B cell (primary cell): ENCODE data around the gene KLF3. TPM values are rescaled to one million over a fixed set of nuclear protein-coding genes. Genes with fewer than 3 reads are reported as not detected.

Source experiments
- ATAC-seq: fragments of 200-7000 bp; cut with Tn5 transposase; one replicate; pipeline ENCODE4 v1.10.0; 2021; ENCODE audit warnings: low read depth, mild to moderate bottlenecking, moderate number of reproducible peaks, moderate library complexity
- CTCF ChIA-PET: fragments of 350-600 bp; sonication (Branson Sonifier 250); formaldehyde crosslinking; loops from one replicate; lab custom pipeline; 2021; ENCODE audit warnings: antibody characterized with exemption, inconsistent platforms; lab: Charles Lee
- POLR2A ChIA-PET: fragments of 350-600 bp; sonication (Branson Sonifier 250); formaldehyde crosslinking; loops from one replicate; lab custom pipeline; 2021; ENCODE audit warnings: antibody characterized with exemption; lab: Charles Lee
- DNase-seq: peaks from one replicate; pipeline ENCODE4 v3.0.0; 2013
- H2AFZ ChIP-seq: 2 replicates; pipeline ENCODE4 v1.6.1; 2012; ENCODE audit warnings: mild to moderate bottlenecking, low read depth, low read length; ENCODE audit not compliant: insufficient read depth, poor library complexity, severe bottlenecking
- H3K27ac ChIP-seq, 2 donors: 1 replicate in 1 of 2; 2 replicates in 1 of 2; pipeline ENCODE4 v1.5.1; 2012 to 2013; ENCODE audit warnings: low read length in 2 of 2, mild to moderate bottlenecking in 2 of 2, moderate library complexity in 1 of 2
- H3K27me3 ChIP-seq, 4 experiments: fragments of 200-600 bp in 1 of 4; sonication (generic) in 1 of 4; replicated peaks in 1 of 4; 1 replicate in 2 of 4; 2 replicates in 2 of 4; pipeline versions ENCODE4 v1.6.1 to v1.7.0; 2013 to 2016; ENCODE audit warnings: low read length in 3 of 4, mild to moderate bottlenecking in 2 of 4, mixed read lengths in 1 of 4, moderate library complexity in 1 of 4; ENCODE audit not compliant: insufficient read depth in 4 of 4, control insufficient read depth in 3 of 4; ENCODE audit errors: control extremely low read depth in 1 of 4
- H3K36me3 ChIP-seq, 2 experiments: replicated peaks in 1 of 2; 1 replicate in 1 of 2; 2 replicates in 1 of 2; pipeline versions ENCODE4 v1.6.1 to v1.7.1; 2013; ENCODE audit warnings: low read length in 1 of 2; ENCODE audit not compliant: insufficient read depth in 2 of 2, control insufficient read depth in 1 of 2; ENCODE audit errors: control extremely low read depth in 1 of 2, extremely low read depth in 1 of 2
- H3K4me1 ChIP-seq, 2 donors: fragments of 200-600 bp in 1 of 2; sonication (generic) in 1 of 2; 1 replicate in 1 of 2; 2 replicates in 1 of 2; pipeline versions ENCODE4 v1.5.1 to v1.6.1; 2013 to 2017; ENCODE audit warnings: low read length in 2 of 2; ENCODE audit not compliant: control insufficient read depth in 2 of 2, insufficient read depth in 2 of 2
- H3K4me2 ChIP-seq: replicated peaks from 2 replicates; pipeline ENCODE3; 2012; ENCODE audit warnings: mild to moderate bottlenecking, low read depth, low read length; ENCODE audit not compliant: poor library complexity, severe bottlenecking
- H3K4me3 ChIP-seq, 5 experiments: fragments of 200-600 bp in 1 of 5; sonication (generic) in 1 of 5; 1 replicate in 3 of 5; 2 replicates in 2 of 5; pipeline versions ENCODE4 v1.5.1 to v1.7.0; 2011 to 2016; ENCODE audit warnings: low read length in 4 of 5, mild to moderate bottlenecking in 4 of 5, low read depth in 2 of 5, control low read depth in 1 of 5, moderate library complexity in 1 of 5; ENCODE audit not compliant: insufficient read depth in 1 of 5; ENCODE audit errors: control extremely low read depth in 1 of 5, extremely low read depth in 1 of 5
- H3K79me2 ChIP-seq: fragments of 200-600 bp; sonication (generic); one replicate; pipeline ENCODE4 v1.6.0; 2016; ENCODE audit warnings: low read length; ENCODE audit not compliant: control insufficient read depth, insufficient read depth
- H3K9ac ChIP-seq: fragments of 200-600 bp; sonication (generic); 2 replicates; pipeline ENCODE4 v1.6.1; 2017; ENCODE audit warnings: mild to moderate bottlenecking, low read length, moderate library complexity
- H3K9me3 ChIP-seq, 3 donors: one replicate each; pipeline versions ENCODE4 v1.6.1 to v1.7.1; 2013; ENCODE audit warnings: low read length in 2 of 3; ENCODE audit not compliant: control insufficient read depth in 2 of 3, insufficient read depth in 1 of 3; ENCODE audit errors: control extremely low read depth in 1 of 3
- H4K20me1 ChIP-seq: 2 replicates; pipeline ENCODE4 v1.6.0; 2012; ENCODE audit warnings: mild to moderate bottlenecking, low read length; ENCODE audit not compliant: insufficient read depth, control insufficient read depth, poor library complexity, severe bottlenecking
- H3K27ac Mint-ChIP-seq: one replicate; pipeline ENCODE4 v1.8.0; 2021; ENCODE audit warnings: mixed read lengths
- H3K27me3 Mint-ChIP-seq: one replicate; pipeline ENCODE4 v1.8.0; 2021; ENCODE audit warnings: mixed read lengths
- H3K4me1 Mint-ChIP-seq: one replicate; pipeline ENCODE4 v1.8.0; 2021; ENCODE audit warnings: mixed read lengths
- H3K4me3 Mint-ChIP-seq: one replicate; pipeline ENCODE4 v1.8.0; 2021; ENCODE audit warnings: mixed read lengths
- H3K9me3 Mint-ChIP-seq: one replicate; pipeline ENCODE4 v1.8.0; 2022; ENCODE audit warnings: mixed read lengths; ENCODE audit not compliant: insufficient read depth
- EZH2 ChIP-seq: IDR thresholded peaks from 2 replicates; pipeline ENCODE4 v1.6.1; 2012; ENCODE audit warnings: borderline replicate concordance, low read depth, mild to moderate bottlenecking, moderate library complexity, low read length; ENCODE audit not compliant: insufficient read depth, poor library complexity, severe bottlenecking
- WGBS: methylation state at CpG from one replicate; pipeline ENCODE4 v1.1.5; 2013; ENCODE audit warnings: missing lambda C conversion rate; ENCODE audit not compliant: insufficient coverage; 5-methylcytosine and 5-hydroxymethylcytosine counted together
- intact Hi-C: fragments of 100-400 bp; cut with micrococcal nuclease; formaldehyde crosslinking; loops from one replicate; pipeline ENCODE4 v1.10.0; 2022
- polyA plus RNA-seq: library from polyadenylated mRNA; depleted of rRNA; stranded (reverse); fragments of >200 nt; gene quantifications from 2 replicates; pipeline ENCODE4 v1.2.3, GENCODE V29; 2012
- total RNA-seq, 2 donors: library from RNA; stranded (reverse); fragments of 120-200 nt in 1 of 2; gene quantifications; 1 replicate in 1 of 2; 2 replicates in 1 of 2; pipeline versions ENCODE4 v1.2.3 to v1.2.4, GENCODE V29; 2013 to 2022
- TF ChIP-seq, protein P1 (sequence below): fragments of 200-600 bp; IDR thresholded peaks from one replicate; pipeline ENCODE4 v1.8.0; 2022; ENCODE audit warnings: antibody characterized with exemption, mild to moderate bottlenecking

KLF3 gene
- total and polyA plus RNA-seq, 2 donors (not counting 1 experiment from before 2014, with no cell fraction given), result 32.9 to 51.9 TPM

DNA sequence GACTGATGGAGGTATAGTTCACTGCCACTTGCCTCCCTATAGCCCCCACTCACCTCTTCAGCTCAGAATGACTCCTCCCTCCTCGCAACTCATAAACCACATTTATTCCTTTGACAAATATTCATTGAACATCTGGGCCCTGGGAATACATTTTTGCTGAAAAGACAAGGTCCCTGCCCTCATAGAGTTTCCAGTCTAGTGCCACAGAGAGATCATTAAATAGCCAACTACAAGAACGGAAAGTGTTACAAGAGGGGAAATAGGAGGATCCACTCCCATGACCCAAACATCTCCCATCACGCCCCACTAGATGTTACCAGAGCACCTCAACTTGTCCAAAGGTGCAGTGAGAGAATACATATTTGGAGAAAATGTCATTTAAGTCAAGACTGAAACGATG lies 3.2 kb upstream of the KLF3 start:
- CTCF ChIA-PET, result no interaction called here
- Mint-ChIP-seq H3K27me3 (no peaks in the 10 kb centered on the region), H3K27ac (peak overlapping the region; percentile 66), H3K4me3 (peak overlapping the region; percentile 63), H3K4me1 (peaks cover 53% of the 10 kb centered on the region), H3K9me3 (no peaks in the 10 kb centered on the region)
- 97% methylated on average over 2 of the region's 4 CpGs for WGBS
- Histone ChIP-seq H3K79me2 (peaks cover 74% of the 10 kb centered on the region), H3K27me3 (no peaks in the 10 kb centered on the region), H4K20me1 (no peaks in the 10 kb centered on the region), H3K4me3 (no peak overlapping the region), H3K4me2 (no peak overlapping the region), H3K9me3 (no peaks in the 10 kb centered on the region), H3K9ac (no peak overlapping the region), H3K27ac (no peak overlapping the region), H2AFZ (no peak overlapping the region), H3K36me3 (no peaks in the 10 kb centered on the region), H3K4me1 (peaks cover 37 to 45% of the 10 kb centered on the region in 2 donors)
- POLR2A ChIA-PET, result no interaction called here
- intact Hi-C loops, result loop anchor here (5.0 to 10.0 kb wide), 7 partner anchors 124 to 1534 kb away; partner anchors contain the start of genes RELL1, RHOH, TBC1D1 and TLR10
- ATAC-seq (no peak), DNase-seq (no peak)
- TF ChIP-seq, protein P1, sequence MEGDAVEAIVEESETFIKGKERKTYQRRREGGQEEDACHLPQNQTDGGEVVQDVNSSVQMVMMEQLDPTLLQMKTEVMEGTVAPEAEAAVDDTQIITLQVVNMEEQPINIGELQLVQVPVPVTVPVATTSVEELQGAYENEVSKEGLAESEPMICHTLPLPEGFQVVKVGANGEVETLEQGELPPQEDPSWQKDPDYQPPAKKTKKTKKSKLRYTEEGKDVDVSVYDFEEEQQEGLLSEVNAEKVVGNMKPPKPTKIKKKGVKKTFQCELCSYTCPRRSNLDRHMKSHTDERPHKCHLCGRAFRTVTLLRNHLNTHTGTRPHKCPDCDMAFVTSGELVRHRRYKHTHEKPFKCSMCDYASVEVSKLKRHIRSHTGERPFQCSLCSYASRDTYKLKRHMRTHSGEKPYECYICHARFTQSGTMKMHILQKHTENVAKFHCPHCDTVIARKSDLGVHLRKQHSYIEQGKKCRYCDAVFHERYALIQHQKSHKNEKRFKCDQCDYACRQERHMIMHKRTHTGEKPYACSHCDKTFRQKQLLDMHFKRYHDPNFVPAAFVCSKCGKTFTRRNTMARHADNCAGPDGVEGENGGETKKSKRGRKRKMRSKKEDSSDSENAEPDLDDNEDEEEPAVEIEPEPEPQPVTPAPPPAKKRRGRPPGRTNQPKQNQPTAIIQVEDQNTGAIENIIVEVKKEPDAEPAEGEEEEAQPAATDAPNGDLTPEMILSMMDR, result no peak
- no peak for TF ChIP-seq EZH2

DNA sequence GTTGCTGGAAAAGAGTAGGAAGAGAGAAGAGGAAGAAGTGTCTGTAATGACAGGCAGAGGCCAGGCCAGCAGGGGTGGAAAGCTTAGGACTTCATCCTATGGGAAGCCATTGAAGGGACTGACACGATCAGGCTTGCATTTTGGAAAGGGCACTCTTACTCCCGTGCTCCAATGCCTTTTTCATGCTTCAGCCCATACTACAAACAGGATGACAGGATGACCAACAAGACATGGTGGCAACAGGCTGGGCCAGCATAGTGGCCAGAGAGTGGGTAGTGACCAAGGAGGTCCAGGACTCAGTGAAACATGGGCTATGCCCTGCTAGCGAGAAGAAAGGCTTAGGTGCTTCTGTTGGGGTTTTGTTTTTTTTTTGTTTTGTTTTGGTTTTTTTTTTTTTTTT lies 2.6 kb upstream of the KLF3 start:
- H3K4me2 ChIP-seq, result no peak overlapping the region
- no peak overlapping the region for H3K27ac ChIP-seq
- Mint-ChIP-seq H3K4me3 (peak overlapping the region; percentile 63), H3K27ac (peak overlapping the region; percentile 66), H3K4me1 (peaks cover 54% of the 10 kb centered on the region), H3K27me3 (no peaks in the 10 kb centered on the region), H3K9me3 (no peaks in the 10 kb centered on the region)
- H4K20me1 ChIP-seq, result no peaks in the 10 kb centered on the region
- H3K9ac ChIP-seq, result no peak overlapping the region
- H3K4me1 ChIP-seq, result peaks cover 43 to 49% of the 10 kb centered on the region in 2 donors
- no peaks in the 10 kb centered on the region for H3K36me3 ChIP-seq
- 100% methylated on average over 1 of the region's 3 CpGs for WGBS
- ChIA-PET CTCF (interaction anchor here (1.9 kb wide), 1 partner anchor 481 kb away, joined by 5 read pairs; no protein-coding TSS in a partner anchor), POLR2A (interaction anchor here (0.7 kb wide), 1 partner anchor 14 kb away, joined by 4 read pairs; no protein-coding TSS in a partner anchor)
- H3K4me3 ChIP-seq, result no peak overlapping the region
- intact Hi-C loops, result loop anchor here (5.0 to 10.0 kb wide), 7 partner anchors 123 to 1533 kb away; partner anchors contain the start of genes RELL1, RHOH, TBC1D1 and TLR10
- TF ChIP-seq EZH2, result no peak
- TF ChIP-seq, protein P1, result no peak
- H3K79me2 ChIP-seq, result peaks cover 74% of the 10 kb centered on the region
- H2AFZ ChIP-seq, result no peak overlapping the region
- no peak for ATAC-seq
- H3K27me3 ChIP-seq, result no peaks in the 10 kb centered on the region
- no peak for DNase-seq
- no peaks in the 10 kb centered on the region for H3K9me3 ChIP-seq
